SK-N-MC (cell line): ENCODE results near the gene ABL1.

Source experiments
- DNase-seq: peaks from one replicate; pipeline ENCODE4 v3.0.0-alpha.2; 2011; ENCODE audit warnings: low read depth, low spot score
- H3K27ac ChIP-seq: fragments of 200-600 bp; sonication (generic); 2 replicates; pipeline ENCODE4 v1.5.1; 2016; ENCODE audit warnings: mixed run types
- H3K36me3 ChIP-seq: fragments of 200-600 bp; sonication (generic); 2 replicates; pipeline ENCODE4 v1.6.1; 2017; ENCODE audit warnings: antibody characterized with exemption, low read length, mixed read lengths; ENCODE audit not compliant: insufficient read depth
- H3K4me3 ChIP-seq: fragments of 200-600 bp; sonication (generic); 2 replicates; pipeline ENCODE4 v1.5.1; 2016
- H3K9ac ChIP-seq: fragments of 200-600 bp; sonication (generic); 2 replicates; pipeline ENCODE4 v1.8.0; 2017; ENCODE audit warnings: mixed run types, mixed read lengths; ENCODE audit not compliant: insufficient read length
- H3K9me3 ChIP-seq: fragments of 200-600 bp; sonication (generic); 2 replicates; pipeline ENCODE4 v1.6.1; 2017; ENCODE audit warnings: low read depth, mild to moderate bottlenecking, antibody characterized with exemption, low read length, moderate library complexity, mixed read lengths
- EZH2 ChIP-seq: fragments of 200-600 bp; sonication (generic); IDR thresholded peaks from one replicate; pipeline ENCODE4 v1.6.1; 2017; ENCODE audit warnings: antibody characterized with exemption
- FOXP2 ChIP-seq: optimal IDR thresholded peaks from 2 replicates; pipeline ENCODE3; 2011; ENCODE audit warnings: mild to moderate bottlenecking, moderate library complexity; ENCODE audit not compliant: insufficient read depth; ENCODE audit errors: extremely low read length, control extremely low read depth
- POLR2AphosphoS5 ChIP-seq: IDR thresholded peaks from 2 replicates; pipeline ENCODE4 v1.6.1; 2012; ENCODE audit warnings: mild to moderate bottlenecking, low read depth, low read length, borderline replicate concordance

The ABL1 gene

GRCh38 chr9:130885484-130886375 lies 50.7 kb downstream of the ABL1 start:
- Histone ChIP-seq H3K27ac (no peak overlapping the region), H3K36me3 (peaks cover 69% of the 10 kb centered on the region), H3K4me3 (no peak overlapping the region), H3K9ac (no peak overlapping the region), H3K9me3 (no peaks in the 10 kb centered on the region)
- TF ChIP-seq EZH2 (no peak), POLR2AphosphoS5 (no peak), FOXP2 (no peak)
- no peak for DNase-seq

GRCh38 chr9:130886981-130887380 lies 51.9 kb downstream of the ABL1 start:
- no peaks in the 10 kb centered on the region for H3K9me3 ChIP-seq
- no peak overlapping the region for H3K4me3 ChIP-seq
- no peak for TF ChIP-seq POLR2AphosphoS5
- no peak for TF ChIP-seq FOXP2
- DNase-seq, result no peak
- no peak overlapping the region for H3K9ac ChIP-seq
- no peak overlapping the region for H3K27ac ChIP-seq
- peaks cover 56% of the 10 kb centered on the region for H3K36me3 ChIP-seq

DNA sequence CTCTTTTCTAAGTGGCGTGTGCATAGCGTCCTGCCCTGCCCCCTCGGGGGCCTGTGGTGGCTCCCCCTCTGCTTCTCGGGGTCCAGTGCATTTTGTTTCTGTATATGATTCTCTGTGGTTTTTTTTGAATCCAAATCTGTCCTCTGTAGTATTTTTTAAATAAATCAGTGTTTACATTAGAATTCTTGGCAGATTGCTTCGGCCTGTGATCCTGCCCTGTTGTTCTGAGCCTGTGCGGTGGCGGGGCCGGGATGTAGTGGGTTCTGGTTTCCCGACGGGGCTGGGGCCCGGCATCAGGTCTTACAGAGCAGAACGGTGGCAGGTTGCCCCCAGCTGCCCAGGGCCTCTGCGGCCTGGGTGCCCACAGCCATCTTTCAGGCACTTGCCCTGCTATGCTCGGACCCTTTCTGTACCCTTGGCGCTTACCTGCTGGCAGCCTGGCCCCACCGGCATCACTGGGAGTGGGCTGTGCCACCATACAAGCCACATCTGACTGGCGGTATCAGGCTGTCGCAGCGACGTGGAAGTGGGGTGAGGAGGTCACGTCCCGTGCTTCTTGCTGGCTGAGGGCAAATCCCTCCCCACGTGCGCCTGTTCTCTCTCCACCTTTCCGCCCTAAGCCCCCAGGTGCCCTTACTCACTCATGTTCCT lies 52.6 kb downstream of the ABL1 start:
- Histone ChIP-seq H3K9ac (no peak overlapping the region), H3K27ac (no peak overlapping the region), H3K36me3 (peaks cover 53% of the 10 kb centered on the region; the same call in 1 of the 2 replicates), H3K4me3 (no peak overlapping the region), H3K9me3 (no peaks in the 10 kb centered on the region)
- DNase-seq, result no peak
- TF ChIP-seq EZH2 (no peak), FOXP2 (no peak)

DNA sequence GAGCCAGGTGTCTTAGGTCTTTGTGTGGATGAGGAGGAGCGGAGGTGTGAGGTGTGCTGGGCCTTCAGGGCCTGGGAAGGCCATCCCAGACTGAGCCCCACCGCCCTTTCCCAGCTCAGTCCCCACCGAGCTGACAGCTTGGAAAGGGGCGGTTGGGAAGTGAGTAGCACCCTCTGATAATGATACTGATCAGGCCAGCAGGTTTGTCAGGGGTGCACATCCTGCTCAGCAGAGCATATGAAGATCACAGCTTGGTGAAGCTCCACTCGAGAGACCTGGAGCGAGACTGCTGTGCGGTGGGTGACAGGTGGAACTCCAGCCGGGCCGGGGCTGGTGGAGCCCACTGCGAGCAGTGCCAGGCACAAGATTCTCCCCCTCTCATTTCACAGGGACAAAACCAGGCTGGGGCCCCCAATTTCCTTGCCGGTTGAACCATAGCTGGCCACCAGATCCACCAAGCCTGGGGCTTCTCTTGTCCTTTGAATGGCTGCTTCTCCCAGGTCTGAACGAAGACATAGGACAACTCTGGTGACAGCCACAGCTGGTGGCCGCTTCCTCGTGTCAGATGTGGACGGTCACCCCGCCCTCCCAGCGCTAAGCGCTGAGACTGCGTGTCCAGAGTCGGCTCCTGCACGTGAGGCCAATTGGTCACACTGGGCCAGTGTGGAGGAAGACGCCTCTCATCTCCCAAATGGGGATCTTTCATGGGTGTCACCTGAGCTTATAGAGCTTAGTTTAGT lies 53.3 kb downstream of the ABL1 start:
- Histone ChIP-seq H3K27ac (no peak overlapping the region), H3K36me3 (peaks cover 48% of the 10 kb centered on the region; the same call in 1 of the 2 replicates), H3K9ac (no peak overlapping the region)

DNA sequence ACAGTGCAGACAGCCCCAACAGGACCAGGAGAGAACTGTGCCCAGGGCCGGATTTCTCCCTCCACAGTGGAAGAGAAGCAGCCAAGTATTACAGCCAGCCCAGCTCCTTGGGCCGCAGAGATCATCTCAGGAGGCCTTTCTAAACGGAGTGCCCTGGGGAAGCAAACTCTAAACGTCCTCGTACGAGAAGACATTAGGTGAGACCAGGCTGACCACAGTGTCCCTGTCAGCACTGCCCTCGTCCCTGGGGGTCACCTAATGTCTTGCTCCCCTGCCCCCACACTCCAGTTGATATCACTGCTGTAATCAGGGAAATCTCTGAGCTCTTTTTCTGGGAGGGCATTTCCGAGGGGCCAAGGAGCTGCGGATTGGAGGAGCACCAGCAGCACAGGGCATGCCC lies 55.1 kb downstream of the ABL1 start:
- Histone ChIP-seq H3K4me3 (no peak overlapping the region), H3K27ac (no peak overlapping the region), H3K9me3 (no peaks in the 10 kb centered on the region), H3K9ac (no peak overlapping the region), H3K36me3 (peaks cover 31% of the 10 kb centered on the region; the same call in 1 of the 2 replicates)
- DNase-seq, result no peak
- no peak for TF ChIP-seq EZH2
- no peak for TF ChIP-seq POLR2AphosphoS5
- TF ChIP-seq FOXP2, result no peak

More for the DNA sequence above, 53.3 kb downstream of the ABL1 start:
- TF ChIP-seq POLR2AphosphoS5 (no peak), FOXP2 (no peak), EZH2 (no peak)
- DNase-seq, result no peak
- no peak overlapping the region for H3K4me3 ChIP-seq
- no peaks in the 10 kb centered on the region for H3K9me3 ChIP-seq

DNA sequence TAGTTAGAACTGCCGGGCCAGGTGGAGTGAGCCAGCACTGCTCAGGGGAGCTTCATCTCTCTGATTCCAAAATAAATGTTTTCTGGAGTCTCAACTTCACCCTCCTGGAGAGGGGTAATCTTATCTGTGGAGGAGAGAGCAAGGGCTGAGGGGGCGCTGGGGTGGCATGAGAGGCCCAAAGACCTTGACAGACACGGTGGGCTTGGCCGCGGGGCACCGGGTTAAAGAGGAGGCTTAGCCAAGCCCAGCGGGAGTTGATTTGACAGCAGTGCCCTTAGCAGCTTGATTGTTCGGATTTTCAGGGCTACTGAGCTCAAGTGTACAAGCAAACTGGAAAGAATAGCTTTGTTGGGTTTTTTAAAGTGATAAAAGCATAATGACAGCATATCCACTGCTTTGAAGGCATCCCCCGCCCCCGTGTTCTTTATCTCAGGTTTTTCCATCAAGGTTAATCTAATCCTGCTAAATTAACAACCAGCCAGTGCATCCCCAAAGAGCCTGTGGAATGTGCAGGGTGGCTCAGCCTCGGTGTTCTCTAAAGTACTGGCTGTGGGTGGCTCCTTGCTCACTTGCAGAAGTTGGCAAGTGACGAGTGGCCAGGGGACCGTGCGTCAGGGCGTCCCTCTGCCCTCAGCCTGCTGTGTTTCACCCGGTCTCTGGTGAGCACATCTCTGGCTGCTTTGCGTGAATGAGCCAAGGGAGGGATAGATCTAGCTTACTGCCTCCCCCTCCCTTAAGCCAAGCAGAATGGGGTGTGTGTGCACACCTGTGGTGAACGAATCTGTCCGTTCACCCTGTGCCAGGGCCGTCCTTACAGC lies 56.0 kb downstream of the ABL1 start:
- Histone ChIP-seq H3K36me3 (peaks cover 21% of the 10 kb centered on the region; the same call in 1 of the 2 replicates), H3K9me3 (no peaks in the 10 kb centered on the region), H3K9ac (no peak overlapping the region), H3K27ac (no peak overlapping the region), H3K4me3 (no peak overlapping the region)
- no peak for DNase-seq
- TF ChIP-seq FOXP2, result no peak
- TF ChIP-seq POLR2AphosphoS5, result no peak
- no peak for TF ChIP-seq EZH2

DNA sequence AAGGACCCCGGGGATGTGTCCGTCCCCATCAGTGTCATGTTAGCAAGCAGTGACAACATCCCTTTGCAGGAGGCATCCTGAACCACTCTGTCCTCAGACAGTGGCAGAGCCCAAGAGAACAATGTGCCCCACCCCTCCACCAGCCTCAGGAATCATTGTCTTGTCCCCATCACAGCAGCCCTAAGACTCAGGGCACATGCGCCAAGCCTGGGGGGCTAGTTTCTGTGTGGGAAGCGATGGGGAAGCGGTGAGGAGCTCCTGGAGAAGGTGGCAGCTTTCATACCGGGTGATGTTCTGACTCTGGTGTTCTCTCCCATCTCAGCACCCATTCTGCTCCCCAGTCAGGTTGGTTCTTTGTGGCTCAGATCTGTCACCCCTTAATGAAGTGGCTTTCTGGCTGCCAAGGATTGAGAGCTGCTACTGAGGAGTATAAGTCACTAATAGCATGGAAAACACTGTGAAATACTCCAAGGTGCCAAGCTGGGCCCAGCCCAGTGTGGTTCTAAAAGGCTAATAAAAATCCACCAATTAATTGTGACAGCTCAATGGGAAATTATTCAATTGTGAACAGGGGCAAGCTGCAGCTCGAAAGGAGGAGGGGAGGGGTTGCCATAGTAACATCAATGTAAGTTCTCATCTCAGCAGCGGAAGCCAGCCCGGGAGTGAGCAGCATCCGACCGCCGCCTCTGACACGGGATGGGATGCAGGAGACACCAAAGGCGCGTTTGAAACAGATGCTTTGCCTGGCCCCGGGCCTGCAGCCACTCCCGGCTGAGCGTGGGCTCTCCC lies 56.8 kb downstream of the ABL1 start:
- no peak overlapping the region for H3K4me3 ChIP-seq
- no peak overlapping the region for H3K9ac ChIP-seq
- peaks cover 13% of the 10 kb centered on the region; the same call in 1 of the 2 replicates for H3K36me3 ChIP-seq
- DNase-seq, result no peak
- no peak overlapping the region for H3K27ac ChIP-seq
- no peaks in the 10 kb centered on the region for H3K9me3 ChIP-seq
- TF ChIP-seq FOXP2 (no peak), EZH2 (no peak), POLR2AphosphoS5 (no peak)
